ENCODE measurements around the gene PIGV.
"Not testable (repeated sequence)": the region's sequence is repeated elsewhere in the genome, so short reads cannot be mapped to it uniquely, and the experiment has no call there.

The PIGV gene

GRCh38 chr1:26833432-26834405 lies 46.0 kb downstream of the PIGV start:
- DNase-seq (ENCODE audit: low spot score) = peak; percentile 90

GRCh38 chr1:26837665-26838064 lies 49.9 kb downstream of the PIGV start:
- DNase-seq (ENCODE audit: low spot score) = not testable (repeated sequence)

- no peak for DNase-seq (ENCODE audit: low spot score)
These were observed 51.0 kb downstream of the PIGV start for GRCh38 chr1:26838474-26839338.

- no peak for DNase-seq (ENCODE audit: low spot score)
These were observed 51.6 kb downstream of the PIGV start for GRCh38 chr1:26839339-26839722.

GRCh38 chr1:26839779-26840178 lies 52.0 kb downstream of the PIGV start:
- no peak for DNase-seq (ENCODE audit: low spot score)

- DNase-seq (ENCODE audit: low spot score) = no peak
These were observed 56.9 kb downstream of the PIGV start for GRCh38 chr1:26844424-26845196.

- not testable (repeated sequence) for DNase-seq (ENCODE audit: low spot score)
These were observed 60.1 kb downstream of the PIGV start for GRCh38 chr1:26847826-26848225.
